Smooth muscle cell of the brain vasculature (primary cell): ENCODE results near the gene NTMT2.
"Not testable (repeated sequence)": the region's sequence is repeated elsewhere in the genome, so short reads cannot be mapped to it uniquely, and the experiment has no call there.

Experiments used
- DNase-seq: peaks from one replicate; pipeline ENCODE4 v3.0.0-alpha.2; 2012; ENCODE audit warnings: low read depth, low spot score

The NTMT2 gene

GRCh38 chr1:170145770-170146676, at the start of gene NTMT2:
Gene NTMT2 (plus strand): TSS chr1:170145959. CDS start chr1:170146108, 149 bp downstream.
- DNase-seq: no peak

DNA sequence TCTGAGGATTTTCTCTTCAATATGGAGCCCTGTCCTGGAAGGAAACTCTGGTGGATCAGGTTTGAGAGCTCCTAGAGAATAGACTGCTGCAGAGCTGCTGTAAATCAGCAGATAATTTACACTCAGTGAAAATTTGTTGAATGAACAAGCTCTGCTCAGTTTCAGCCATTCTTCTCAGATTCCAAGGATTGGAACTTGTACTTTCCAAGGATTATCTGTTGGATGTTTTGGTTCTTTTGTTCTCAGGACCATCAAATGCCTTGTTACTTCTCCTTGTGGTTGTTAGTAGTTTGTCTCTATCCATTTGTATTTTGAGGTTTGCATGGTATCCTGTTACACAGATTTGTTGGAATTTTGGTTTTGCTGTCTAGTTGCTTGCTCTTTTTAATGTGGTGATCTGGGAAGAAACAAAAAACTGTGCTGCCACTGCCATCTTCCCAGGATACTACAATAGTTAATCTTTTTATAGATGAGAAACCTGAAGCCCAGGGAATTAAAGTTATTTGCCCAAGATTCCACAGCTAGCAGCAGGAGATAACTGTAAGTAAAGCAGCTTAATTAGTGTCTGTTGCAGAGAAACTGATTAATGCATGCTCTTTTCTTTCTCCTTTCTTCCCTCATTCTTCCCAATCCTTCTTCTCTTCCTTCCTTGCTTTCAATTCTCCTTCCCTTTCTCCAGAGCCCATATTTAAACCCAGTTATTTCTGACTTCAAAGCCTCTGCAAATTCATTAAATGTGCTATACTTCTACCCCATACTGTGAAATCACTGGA, 49.6 kb upstream of the NTMT2 start:
- no peak for DNase-seq

DNA sequence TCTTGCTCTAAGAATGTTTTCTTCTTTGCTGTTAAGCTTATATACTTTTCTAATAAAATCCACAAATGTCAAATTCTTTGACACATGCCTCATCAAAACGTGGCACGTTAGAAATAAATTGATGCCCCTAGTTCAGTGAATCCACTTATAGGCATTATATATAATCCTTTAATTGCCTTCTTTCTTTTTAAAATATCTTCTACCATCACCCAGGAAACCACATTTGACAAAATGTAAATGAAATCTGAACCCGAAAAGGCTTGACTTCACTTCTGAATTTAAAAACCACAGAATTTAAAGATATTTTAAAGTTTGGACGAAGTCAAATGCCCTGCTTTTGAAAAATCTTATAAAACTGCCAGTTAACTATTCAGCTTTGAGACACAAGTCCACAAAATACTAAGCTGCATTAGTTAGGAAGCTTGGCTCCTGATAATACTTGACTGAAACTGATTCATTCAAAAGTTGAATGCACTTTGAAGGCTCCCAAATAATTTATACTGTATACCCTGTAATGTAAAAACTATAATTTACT, 48.9 kb upstream of the NTMT2 start:
- DNase-seq: no peak

DNA sequence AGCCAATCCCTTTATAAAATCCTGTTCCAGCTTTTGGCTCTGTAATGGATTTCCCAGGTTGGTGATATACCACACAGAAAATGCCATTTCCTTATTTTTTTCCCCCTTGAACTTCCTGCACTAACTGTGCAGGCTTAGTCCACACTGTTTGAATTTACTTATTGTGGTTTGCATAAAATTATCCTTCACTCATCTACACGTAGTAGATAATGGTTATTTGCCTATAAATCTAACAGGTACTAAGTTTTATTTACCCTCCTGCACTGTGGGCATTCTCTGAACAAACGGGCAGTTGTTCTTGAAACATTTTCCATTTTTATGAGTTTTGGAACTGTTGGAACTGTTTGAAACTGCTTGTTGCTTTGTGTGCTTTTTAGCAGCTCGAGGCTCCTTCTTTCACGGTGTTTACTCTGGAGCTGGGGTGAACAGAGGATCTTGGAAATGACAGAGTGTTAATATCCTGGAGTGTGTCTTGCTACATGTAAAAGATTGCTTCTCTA, 48.3 kb upstream of the NTMT2 start:
- no peak for DNase-seq

GRCh38 chr1:170113140-170113539, 32.6 kb upstream of the NTMT2 start:
- not testable (repeated sequence) for DNase-seq

GRCh38 chr1:170114906-170115305, 30.9 kb upstream of the NTMT2 start:
- peak; percentile 17 for DNase-seq

GRCh38 chr1:170122366-170122765, 23.4 kb upstream of the NTMT2 start:
- DNase-seq: no peak

DNA sequence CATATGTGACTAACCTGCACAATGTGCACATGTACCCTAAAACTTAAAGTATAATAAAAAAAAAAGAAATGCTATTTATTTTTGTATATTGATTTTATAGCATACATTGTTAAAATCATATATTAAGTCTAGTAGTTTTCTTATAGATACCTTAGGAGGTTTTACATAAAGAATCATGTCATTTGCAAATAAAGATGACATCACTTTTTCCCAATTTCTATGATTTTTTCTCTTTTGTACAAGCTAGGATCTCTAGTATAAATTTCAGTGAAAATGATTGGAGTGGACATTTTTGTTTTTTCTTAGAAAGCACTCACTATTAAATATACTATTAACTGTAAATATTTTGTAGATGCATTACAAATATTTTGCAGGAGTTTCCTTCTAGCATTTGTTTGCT, 20.5 kb upstream of the NTMT2 start:
- no peak for DNase-seq

- no peak for DNase-seq
Measured at GRCh38 chr1:170126696-170127095, 19.1 kb upstream of the NTMT2 start.

DNA sequence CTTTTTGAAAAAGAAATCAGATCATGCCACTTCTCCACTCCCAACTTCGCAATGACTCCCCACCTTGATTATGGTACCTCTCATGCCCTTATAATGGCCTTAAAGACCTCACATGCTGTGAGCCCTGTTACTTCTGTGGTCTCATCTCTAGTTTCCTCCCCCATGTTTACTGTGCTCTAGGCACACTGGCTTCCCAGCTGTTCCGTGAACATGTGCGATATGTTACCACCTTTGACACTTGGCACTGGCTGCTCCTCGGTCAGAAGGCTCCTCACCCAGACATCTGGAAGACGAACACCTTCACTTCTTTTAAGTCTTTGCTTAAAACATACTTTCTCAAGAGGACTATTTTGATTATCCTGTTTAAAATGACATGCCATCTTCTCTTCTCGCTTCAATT, 14.3 kb upstream of the NTMT2 start:
- no peak for DNase-seq

- no peak for DNase-seq
Measured at GRCh38 chr1:170131984-170132383, 13.8 kb upstream of the NTMT2 start.

DNA sequence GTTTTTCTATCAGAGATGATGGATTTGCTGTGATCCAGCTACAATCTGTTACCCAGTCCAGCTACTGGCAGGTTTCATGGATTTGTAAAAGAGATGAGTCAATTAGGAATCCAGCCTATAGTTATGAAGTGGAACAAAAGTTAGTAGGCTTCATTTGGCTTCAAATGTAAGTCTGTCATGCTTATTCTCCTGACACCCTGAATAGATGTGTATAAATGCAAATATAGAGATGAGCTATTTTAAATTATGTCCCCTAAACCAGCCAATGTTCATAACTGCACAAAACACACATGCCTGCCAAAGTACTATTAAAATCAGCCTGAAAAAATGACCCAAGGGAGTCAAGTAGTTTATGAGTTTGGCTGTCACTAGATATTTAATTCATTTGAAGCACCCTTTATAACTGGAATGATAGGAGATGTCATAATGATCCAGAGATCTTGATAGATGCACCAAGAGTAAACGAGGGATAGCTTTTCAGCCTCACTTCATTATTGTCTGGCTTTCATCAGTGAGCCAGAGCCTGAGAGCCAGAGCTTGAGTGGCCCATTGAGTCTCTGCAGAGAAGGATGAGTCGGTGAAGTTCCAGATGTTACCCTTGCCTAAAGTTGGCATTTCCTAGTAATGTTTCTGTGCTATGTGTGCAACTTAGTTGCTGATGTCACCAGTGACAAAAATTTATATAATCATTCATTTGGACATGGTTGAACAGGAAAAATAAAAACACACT, 11.8 kb upstream of the NTMT2 start:
- no peak for DNase-seq

DNA sequence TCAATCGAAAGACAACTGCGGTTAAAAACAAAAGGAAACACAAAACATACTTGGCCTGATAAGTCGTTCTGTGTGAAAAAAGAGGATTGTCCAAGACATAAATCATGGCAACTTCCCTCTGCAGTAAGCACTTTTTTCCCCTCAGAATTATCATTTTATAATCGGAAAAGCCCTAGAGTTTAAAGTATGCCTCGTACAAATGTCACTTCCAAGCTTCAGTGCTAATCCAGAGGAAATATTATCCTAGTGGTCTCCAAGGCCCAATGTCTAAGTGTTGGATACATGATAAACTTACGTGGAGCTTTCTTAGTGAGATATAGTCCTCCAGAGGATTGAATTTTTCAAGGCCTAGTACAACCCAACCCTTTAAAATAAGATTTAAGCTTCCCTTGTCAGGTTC, 11.2 kb upstream of the NTMT2 start:
- no peak for DNase-seq

GRCh38 chr1:170140371-170140770, 5.4 kb upstream of the NTMT2 start:
- no peak for DNase-seq

DNA sequence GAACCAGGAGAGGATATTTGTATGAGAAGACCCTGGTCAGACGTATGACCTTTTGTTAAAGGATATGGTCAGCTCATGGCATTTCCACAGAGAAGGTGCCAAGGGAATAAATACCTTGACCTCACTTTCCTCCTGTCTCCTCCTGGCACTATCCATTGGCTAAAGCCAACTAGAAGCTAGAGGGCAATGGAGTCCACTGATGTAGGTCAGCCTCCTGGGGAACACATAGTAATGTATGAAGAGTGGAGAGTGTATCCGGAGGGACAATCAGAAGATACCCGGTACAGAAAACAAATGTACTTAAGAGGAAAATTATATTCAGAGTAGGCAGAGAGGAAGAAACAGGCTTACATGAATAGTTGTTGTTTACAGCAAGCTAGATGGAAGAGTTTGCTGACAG, 698 bp upstream of the NTMT2 start:
- no peak for DNase-seq

GRCh38 chr1:170146720-170147263, 1.0 kb downstream of the NTMT2 start:
- DNase-seq: no peak

- no peak for DNase-seq
Measured at GRCh38 chr1:170149241-170149640, 3.5 kb downstream of the NTMT2 start.

DNA sequence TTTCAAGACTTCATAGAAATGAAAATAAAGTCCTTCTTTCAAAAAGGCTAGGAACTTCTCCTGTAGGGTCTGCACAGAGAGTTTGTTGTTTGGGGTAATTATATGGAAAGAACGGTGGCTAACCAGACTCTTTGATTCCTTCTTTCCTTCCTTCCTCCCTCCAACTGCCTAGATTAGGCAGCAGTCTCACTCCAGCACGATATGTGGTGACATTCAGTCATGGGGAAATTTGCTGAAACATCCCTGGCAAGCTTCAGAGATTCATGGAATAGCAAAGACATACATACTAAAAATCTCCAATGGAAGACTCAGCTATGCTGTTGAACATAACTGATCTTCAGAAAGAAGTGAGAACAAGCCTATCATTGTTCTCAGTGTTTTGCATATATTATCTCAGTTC, 4.3 kb downstream of the NTMT2 start:
- DNase-seq: no peak

DNA sequence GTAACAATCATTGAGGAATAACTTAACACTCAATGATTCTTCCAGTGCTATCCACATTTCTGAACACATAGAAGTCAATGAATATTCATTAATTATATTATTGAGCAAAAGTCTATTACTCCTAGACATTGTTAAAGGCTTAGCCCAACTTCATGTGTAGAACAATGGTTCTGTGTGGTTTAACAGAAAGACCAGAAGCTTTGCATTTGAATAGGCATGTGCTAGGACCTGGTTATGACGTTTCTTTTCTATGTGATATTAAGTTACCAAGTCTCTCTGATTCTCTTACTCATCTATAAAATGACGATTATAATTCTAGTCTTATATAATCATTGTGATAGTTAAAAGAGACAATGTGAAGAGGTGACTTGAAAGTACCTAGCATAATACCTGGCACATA, 5.2 kb downstream of the NTMT2 start:
- DNase-seq: no peak

DNA sequence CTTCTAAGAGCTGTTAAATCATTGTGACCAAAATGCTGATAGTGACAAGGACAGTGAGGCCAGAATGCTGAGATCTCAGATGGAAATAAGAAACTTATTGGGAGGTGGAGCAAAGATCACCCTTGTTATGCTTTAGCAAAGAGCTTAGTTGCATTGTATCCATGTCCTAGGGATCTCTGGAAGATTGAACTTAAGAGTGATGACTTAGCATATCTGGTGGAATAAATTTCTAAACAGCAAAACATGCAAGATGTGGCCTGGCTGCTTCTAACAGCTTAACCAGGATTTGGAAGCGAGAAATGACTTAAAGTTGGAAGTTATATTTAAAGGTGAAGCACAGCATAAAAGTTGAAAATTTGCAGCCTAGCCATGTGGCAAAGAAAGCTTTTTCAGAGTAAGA, 7.7 kb downstream of the NTMT2 start:
- DNase-seq: no peak

DNA sequence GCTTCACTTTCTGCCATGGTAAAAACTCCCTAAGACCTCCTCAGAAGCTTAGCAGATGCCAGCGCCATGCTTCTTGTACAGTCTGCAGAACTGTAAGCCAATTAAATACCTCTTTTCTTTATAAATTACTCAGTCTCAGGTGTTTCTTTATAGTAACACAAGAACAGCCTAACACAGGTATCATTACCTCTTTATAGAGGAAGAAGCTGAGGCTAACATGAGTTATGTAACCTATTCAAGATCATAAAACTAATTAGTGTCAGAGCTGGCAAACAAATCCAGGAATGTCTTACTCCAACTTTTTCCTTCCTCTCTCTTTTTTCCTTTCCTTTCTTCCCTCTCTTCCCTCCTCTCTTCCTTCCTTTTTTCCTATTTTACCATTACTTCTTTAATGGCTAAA, 9.3 kb downstream of the NTMT2 start:
- DNase-seq: no peak
